NCI-H69 (cell line): ENCODE results near the gene HOXA5.

Experiments
- DNase-seq: peaks from one replicate; lab custom pipeline; 2025; lab: John Stamatoyannopoulos, UW

HOXA5 gene

GRCh38 chr7:27134392-27134791, 9.1 kb downstream of the HOXA5 start:
- DNase-seq = peak; percentile 37

DNA sequence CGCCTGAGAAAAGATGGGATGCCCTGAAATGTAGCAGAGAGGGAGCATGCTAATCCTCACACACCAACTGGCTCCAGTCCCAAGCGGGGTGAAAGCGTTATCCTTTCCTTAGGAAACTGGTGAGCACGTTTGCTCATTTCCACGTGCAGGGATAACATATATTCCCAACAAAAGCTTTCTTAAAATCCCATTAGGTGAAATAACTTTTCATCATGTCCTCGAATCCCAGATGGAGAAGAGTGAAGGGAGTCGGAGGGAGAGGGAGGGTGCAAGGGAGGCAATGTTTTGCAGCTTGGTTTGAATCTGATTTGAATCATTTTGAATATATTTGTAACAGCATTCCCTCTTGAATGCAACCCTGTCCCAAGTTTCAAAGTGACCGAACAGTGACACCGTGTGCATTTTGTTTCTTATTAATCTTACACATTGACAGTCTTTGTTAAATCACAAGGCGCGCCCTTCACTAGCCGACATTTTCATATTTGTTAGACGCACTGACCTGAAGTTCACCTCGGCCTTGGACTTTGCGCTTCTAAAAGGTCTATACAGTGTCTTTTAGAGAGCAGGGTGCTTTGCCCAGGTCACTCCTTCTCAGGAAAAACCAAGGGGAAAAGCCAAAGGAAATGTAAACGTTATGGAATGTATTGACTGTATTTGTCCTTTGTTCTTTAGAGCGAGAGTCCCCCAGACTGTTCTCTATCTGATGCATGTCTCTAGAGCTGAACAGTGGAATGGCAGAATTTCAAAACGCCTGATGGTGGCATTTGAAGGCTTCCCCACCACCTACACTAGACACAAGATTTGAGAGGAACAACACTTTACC, 9.9 kb downstream of the HOXA5 start:
- peak; percentile 30 for DNase-seq

- no peak for DNase-seq
Measured at GRCh38 chr7:27132978-27133377, 10.5 kb downstream of the HOXA5 start.

DNA sequence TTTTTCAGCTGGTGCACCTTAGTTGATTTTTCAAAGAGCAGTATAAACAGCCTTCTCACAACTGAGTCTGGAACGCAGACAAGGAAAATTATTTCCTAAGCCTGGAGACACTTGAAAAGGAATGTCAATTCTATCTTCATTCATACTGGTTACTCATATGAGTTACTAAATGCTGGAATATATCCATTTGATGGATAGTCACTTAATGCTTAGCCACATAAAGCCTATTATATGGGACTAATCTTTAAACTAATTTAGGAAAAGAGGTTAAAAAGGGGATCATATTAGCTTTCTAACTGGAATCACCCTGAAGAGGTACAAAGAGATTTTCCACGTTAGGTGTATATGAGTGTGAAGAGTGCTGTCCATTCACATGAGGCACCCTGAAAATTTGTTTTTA, 11.3 kb downstream of the HOXA5 start:
- no peak for DNase-seq

GRCh38 chr7:27131390-27131819, 12.1 kb downstream of the HOXA5 start:
- no peak for DNase-seq

DNA sequence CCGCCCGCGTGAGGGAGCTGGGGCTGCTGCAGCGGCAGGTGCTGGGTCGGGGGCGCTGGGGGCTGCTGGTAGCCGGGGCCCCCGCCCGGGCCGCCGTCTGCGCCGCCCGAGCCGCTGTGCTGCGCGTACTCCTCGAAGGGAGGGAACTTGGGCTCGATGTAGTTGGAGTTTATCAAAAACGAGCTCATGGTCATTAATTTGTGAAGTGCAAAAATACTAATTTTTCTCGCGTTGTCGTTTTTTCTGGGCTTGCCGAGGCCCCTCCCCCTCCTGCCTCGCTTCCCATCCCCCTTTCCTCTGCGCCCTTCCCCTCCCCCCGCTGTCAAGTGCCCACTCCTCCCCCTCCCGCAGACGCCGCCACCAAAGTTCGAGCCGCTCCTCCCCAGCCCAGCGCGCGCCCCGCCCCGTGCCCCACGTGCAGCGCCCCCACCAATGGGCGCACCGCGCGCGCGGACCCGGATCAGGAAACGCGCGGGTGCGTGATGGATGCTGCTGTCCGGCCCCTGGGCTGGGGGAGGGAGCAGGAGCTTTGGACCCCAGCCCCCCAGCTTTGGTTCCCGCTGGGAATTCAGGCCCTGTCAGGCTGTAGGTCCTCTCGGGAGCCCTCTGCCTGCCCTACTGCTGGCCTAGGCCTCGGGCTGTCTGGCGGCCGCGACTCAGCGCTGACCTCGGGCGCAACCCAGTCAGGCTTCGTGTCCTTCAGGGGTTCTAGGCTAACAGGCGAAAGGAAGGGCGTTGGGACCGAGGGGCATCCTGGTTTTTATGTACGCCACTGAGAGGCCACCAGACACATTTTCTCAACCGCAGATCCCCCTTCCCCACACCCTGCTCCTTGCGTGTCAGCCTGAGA, 12.7 kb downstream of the HOXA5 start, which contains the start of gene HOXA4:
HOXA4 (minus strand) TSS at position 218 of the 850 bp plus-strand sequence; CDS start at position 194, 24 bp downstream.
- DNase-seq = no peak

DNA sequence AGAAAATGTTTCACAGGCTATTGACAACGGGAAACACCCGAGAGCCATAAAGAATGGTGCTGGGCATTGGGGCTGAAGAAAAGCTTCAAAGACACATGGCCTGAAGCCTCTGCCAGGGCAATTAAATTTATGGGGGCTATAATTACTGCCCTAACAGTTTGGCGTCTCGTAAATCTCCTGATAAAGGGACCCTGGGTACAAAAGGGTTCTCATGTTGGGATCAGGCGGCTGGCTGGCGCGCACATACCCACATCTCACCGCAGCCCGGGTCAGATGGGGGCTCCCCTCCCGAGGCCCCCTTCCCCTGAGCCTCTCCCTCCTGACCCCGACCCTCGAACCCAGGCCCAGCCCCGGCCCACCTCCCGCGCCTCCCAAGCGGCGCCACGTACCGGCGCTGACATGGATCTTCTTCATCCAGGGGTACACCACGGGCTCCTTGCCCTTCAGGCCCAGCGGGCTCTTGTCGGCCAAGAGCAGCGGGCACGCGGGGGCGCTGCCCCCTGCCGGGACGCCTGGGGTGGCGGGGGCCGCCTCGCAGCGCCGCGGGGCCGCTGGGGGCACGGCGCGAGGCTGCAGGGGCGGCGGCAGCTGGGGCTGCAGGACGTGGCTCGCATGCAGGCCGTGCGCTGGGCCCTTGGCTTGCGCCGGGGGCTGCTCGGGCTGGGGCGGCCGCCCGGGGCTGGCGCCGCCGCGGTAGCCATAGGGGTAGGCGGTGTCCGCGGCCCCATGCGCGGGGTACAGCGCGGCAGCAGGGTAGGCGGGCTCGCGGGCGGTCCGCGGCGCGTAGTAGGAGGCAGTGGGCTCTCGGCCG, 13.5 kb downstream of the HOXA5 start:
- peak; percentile 95 for DNase-seq

DNA sequence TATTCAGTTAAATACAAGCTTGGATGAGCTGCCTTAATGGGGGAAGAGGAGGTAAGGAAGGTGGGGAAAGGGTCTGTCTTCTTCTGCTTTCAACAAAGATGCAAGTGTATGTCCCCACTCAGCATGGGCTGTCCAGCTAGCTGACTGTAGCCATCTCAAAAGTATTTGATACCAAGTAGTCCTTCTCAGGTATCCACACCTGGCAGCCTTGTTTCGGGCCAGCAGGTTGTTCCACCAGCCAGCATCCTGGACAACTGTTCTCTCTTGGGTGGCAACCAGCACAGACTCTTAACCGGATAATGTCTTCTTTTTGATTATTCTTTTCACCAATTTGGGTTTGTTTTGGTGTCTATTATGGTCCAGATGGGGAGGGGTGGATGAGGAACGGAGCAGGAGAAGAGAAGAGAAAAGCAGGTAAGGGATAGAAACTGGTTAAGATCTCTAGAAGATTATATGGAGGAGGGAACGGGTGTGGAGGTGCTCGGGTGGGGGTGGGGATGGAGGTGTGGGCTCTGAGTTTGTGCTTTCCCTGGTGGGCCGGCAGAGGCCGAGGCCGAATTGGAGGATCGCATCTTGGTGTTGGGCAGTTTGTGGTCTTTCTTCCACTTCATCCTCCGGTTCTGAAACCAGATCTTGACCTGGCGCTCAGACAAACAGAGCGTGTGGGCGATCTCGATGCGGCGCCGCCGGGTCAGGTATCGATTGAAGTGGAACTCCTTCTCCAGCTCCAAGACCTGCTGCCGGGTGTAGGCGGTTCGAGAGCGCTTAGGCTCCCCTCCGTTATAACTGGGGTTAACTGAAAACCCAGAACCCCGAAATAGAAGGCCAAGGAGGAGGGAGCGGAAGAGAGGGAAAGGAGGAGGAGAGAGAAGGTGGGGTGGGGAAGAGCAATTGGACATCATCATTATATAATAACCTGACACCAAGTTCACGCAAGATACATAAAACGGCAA, 14.4 kb downstream of the HOXA5 start:
- no peak for DNase-seq

DNA sequence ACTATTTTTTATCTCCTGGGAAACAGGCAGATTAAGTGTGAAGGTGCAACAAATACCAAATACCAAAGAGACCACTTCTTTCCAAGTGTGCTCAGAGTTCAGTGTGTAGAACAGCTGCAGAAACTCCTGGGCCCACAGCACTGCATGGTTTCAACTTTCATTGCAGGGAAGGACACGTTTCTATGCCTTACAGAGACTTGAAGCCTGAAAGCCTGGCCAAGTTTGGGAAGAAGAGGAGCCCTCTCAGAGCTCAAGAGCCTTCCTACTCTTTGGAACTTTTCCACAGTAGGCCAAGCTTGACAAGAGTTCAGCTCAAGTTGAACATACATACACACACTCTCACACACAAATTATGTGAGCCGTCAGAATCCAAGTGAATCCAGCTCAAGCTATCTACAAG, 15.4 kb downstream of the HOXA5 start:
- peak; percentile 18 for DNase-seq

DNA sequence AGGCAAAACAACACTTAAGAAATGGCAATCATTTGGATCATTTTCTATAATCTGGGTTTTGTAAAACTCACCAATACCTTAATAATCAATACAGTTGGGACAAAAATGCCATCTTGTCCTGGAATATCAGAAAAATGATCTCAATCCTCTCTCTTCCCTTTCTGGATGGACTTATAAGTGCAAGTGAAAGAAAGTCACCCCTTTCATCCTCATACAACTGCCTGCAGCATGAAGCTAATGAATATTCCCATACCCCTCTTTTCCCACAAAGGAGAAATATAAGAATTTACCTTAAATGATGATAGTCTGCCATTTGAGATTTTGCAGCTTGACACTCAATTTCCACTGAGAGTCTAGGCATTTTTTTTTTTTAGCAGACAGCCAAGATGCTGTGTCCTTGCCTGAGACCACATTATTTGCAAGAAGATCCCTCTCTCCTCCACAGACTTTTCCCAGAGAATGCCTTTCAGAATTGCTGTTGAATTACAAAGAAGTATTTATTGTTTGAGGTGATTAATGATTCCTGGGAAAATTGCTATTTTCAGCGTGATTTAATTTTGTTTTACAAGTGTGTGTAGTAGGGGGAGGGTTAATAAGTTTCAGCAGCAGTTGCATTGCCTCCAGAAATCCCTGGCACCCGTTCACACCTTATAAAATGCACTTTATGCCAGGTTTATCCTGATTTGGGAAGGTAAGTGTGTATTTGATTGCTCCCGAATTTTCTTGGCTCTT, 16.7 kb downstream of the HOXA5 start:
- no peak for DNase-seq

- peak; percentile 25 for DNase-seq
Measured at GRCh38 chr7:27125986-27126394, 17.5 kb downstream of the HOXA5 start.

DNA sequence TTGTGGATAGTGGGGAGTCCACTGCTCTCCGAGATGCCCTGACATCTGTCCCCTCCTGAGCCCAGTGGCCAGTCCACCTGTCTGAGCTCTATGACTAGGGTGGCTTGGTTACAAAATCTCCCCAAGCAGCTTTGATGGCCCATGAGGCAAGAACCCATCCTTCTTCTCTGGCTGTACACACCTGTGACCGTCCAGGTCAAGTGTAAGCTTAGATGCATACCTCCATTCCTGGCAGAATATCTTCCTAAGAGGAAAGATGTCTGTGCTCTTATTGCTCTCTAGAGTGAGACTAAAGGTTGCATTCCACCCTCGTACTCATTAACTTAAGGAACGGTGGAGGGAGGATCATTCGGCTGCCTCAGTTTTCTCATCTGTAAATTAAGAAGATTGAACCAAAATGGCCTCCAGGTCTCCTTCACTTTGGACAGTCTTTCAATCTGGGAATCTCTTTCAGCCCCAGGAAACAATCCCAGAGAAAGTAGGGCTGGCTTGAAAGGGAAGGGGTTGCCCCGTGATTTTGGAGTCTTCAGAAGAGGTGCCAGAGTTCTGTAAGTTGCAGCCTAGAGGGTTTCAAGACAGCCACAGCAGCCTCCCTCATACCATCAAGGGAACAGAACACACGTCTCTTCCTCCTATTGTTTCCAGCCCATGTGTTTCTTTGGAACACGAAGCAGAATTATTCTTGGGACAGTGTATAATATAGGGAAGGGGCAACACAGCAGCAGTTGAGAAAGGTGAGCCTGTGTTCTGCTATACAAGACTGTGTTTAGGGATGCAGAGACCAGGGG, 18.4 kb downstream of the HOXA5 start:
- no peak for DNase-seq

DNA sequence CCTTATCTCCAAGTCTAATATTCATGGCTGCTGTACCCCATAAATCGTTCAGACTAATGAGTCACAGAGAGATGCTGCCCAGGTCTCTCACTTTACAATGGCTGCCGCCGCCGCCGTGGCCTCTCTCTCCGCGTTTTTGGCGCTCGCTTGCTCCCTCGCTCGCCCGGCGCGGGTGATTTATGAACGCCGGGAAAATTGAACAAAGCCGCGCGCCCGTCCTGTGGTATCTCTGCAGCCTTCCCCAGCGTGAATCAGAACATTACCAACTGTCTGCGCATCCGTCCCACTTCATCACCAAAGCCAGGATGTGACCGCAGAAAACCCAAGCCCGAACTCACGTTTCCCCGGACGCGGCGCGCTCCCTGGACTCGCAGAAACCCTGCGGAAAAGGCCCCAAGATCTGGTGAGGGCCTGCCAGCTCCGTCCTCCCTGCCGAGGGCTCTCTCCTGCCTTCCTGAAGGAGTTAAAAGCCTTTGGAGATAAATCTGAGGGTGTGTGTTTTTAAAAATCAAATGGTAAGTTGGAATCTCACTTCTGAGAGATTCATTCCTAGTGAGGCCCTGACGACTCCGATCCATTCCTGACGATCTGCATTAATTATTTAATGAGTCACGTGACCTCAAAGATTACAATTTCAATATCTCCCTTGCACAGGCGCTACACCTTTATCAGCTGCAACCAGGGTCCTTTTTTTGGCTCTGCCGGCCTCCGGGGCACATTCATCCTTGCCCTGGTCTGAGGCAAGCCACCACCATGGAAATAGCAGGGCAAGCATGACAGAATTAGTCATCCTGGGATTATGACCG, 19.2 kb downstream of the HOXA5 start:
- no peak for DNase-seq

DNA sequence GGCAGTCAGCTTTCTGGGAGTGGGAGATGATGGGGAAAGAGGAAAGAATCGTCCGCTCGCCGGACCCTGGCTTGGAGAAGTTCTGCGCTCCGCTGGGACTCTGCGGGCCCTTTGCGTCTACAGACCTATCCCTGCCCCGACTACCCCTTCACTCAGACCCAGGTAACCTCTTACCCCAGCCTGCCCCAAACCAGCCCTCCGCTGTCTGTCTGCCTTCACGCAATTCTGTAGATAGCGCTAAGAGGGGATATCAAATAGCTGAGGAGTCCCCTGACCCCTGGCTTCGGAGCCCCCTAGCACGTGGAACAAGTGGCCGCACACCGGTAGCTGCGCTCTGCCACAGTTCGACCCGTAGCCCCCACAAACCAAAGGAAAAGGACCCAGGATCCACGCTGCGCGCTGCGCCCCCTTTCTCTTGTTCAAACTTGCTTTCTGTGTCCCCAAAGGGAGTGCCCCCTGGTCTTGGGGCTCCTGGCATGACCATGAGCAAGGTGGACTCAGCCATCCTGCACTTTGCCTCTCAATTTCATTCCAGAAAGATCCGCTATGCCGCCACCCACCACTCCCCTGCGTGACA, 19.9 kb downstream of the HOXA5 start:
- DNase-seq = no peak

DNA sequence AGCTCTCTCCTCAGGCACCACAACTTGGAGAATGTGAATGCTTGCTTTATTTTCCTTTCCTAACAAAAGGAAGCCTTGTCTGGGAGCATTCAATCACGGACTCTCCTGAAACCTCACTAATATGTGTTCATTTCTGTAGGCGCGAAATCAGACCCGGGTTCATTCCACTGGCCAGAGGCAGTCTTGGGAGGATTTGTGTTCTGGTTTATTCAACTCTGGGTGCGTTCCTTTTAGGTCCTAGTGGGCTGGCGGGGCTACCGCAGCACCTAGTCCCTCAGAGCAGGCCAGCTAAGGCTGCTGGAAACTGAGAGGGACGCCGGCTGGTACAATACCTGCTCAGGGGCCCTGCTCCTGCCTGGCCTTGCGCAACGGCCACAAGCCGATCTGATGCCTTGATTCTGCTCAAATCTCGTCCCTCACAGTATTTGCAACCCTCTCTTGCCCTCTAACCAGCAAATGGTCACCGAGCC, 20.4 kb downstream of the HOXA5 start:
- DNase-seq = no peak

- DNase-seq = no peak
Measured at GRCh38 chr7:27122077-27122910, 21.2 kb downstream of the HOXA5 start.

- DNase-seq = peak; percentile 28
Measured at GRCh38 chr7:27121684-27122076, 21.8 kb downstream of the HOXA5 start.
